HG02763 (cell line): ENCODE data around the gene SCYGR3.

Experiments used
- ATAC-seq: cut with Tn5 transposase; IDR thresholded peaks from one replicate; pipeline ENCODE4 v1.9.1; 2021; ENCODE audit warnings: mild to moderate bottlenecking, moderate library complexity; ENCODE audit not compliant: unreplicated experiment

The SCYGR3 gene

DNA sequence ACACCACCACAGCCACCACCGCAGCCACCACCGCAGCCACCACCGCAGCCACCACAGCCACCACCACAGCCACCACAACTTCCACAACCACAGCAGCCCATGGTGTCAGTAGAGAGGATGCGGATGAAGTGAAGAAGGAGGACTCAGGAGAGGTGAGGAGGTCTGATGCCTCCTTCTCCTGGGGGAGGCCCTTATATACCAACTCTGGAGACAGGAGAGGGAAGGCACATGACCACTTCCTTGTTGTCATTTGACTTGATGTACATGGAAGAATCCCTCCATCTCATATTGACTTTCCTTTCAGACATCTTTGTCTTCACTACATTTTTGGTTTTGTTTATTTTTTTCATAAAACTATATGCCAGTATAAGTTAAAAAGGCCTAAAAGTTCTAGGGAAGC, at the start of gene SCYGR3:
TSS of gene SCYGR3 (minus strand) at position 101 of the 400 bp plus-strand sequence. CDS start at position 101, 0 bp downstream.
- ATAC-seq, result no peak

- ATAC-seq, result no peak
Observed at GRCh38 chr2:227661827-227662226, 47.2 kb upstream of the SCYGR3 start.

DNA sequence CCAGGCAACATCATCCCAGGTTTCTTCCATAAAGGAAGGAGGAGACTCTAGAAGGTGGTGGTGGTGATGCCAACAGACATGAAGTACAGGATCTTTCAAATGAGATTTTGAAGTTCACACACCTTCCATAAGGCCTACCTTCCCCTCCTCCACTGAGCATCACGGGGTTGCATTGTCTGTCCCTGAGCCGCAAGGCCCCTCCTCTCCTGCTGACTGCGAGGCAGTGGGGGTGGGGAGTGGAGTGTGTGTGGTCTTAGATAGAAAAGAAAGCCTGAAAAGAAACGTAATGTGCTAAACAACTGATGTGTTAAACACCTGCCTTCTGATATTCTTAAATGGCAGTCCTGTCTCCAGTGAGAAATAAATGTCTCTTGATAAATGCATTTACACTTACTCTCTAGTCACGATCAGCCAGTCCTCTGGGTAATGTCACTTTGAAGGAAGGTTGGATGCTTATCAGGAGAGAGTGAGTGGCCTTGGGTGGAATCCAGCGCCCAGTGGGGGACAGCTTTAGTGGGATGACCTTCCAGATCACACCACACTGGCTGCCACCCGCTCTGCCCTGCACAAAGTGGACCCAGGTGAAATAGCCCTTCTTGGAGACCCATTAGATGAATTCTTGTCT, 46.5 kb upstream of the SCYGR3 start:
- ATAC-seq, result no peak

- no peak for ATAC-seq
Observed at GRCh38 chr2:227657199-227657845, 42.7 kb upstream of the SCYGR3 start.

- no peak for ATAC-seq
Observed at GRCh38 chr2:227655454-227655853, 40.8 kb upstream of the SCYGR3 start.

DNA sequence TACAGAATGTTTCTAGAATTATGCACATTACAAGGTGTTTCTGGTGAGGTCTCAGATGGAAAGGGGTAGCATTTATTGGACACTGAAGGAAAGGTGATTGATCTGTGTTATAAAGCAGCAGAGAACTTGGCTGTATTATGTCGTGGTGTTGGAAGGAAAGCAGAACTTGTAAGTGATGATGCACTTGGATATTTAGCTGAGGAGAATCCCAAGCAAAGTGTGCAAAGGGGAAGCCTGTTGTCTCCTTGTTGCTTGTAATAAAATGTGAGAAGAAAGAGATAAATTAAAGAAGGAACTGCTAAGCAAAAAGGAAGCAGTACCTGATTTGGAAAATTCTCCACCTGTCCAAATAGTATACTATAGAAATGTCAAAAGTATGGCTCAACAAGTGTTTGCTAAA, 39.8 kb upstream of the SCYGR3 start:
- no peak for ATAC-seq

GRCh38 chr2:227653419-227653818, 38.8 kb upstream of the SCYGR3 start:
- ATAC-seq, result no peak

DNA sequence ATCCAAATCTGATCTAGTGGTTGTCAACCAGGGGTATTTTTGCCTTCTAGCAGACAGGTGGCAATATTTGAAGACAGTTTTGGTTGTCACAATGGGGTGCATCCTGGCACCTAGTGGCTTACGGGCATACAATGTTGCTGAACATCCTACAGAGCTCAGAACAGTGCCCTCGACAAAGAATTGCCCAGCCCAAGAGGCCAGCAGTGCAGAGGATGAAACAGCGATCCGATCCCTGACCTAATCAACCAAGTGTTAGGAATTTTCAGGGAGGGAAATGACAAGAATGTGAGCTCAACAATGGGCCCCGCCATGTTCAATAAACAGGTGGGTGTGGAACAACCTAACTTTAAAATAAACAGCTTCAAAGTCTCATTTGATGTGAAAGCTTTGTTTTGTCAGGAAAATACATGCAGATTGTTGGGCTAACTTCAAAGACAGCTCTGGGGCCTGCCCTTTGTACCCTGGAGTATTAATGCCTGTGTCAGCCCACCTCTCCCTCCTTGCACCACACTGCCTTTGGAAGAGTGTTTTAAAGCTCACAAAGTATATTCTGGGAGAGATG, 29.4 kb upstream of the SCYGR3 start:
- no peak for ATAC-seq

GRCh38 chr2:227642656-227643055, 28.0 kb upstream of the SCYGR3 start:
- no peak for ATAC-seq

GRCh38 chr2:227634201-227634600, 19.6 kb upstream of the SCYGR3 start:
- no peak for ATAC-seq

- ATAC-seq, result no peak
Observed at GRCh38 chr2:227632827-227633226, 18.2 kb upstream of the SCYGR3 start.

- no peak for ATAC-seq
Observed at GRCh38 chr2:227630322-227630721, 15.7 kb upstream of the SCYGR3 start.

DNA sequence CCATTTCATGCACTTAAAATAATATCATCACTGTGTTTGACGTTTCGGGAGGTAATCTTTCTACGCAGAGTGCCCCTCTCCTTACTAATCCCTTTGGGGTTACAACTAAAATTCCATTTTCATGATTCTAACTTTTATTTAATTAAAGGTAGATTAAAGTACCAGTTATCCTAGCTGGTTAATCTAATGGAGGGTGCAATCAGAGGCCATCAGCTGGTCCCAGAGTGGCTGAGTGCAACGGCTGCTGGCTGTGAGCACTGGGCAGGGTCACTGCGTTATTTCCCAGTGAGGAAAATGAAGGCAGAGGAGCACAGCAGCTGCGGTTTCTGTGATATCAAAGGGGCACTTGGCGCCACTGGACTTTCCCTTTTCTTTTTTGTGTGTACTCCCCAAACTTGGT, 14.8 kb upstream of the SCYGR3 start:
- no peak for ATAC-seq

GRCh38 chr2:227627769-227628168, 13.1 kb upstream of the SCYGR3 start:
- peak; percentile 80 for ATAC-seq

DNA sequence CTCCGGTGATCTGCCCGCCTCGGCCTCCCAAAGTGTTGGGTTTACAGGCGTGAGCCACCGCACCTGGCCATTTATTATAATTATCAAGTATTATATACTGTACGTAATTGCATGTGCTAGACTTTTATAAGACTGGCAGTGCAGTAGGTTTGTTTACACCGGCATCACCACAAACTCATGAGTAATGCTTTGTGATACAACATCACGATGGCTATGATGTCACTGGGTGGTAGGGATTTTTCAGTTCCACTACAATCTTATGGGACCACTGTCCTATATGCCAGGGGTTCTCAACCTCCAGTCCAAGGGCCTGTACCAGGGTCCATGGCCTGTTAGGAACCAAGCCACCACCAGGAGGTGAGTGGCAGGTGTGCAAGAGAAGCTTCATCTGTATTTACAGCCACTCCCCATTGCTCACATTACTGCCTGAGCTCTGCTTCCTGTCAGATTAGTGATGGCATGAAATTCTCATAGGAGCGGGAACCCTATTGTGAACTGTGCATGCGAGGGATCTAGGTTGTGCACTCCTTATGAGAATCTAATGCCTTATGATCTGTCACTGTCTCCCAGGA, 12.0 kb upstream of the SCYGR3 start:
- no peak for ATAC-seq

GRCh38 chr2:227625420-227625819, 10.8 kb upstream of the SCYGR3 start:
- ATAC-seq, result no peak

- ATAC-seq, result no peak
Observed at GRCh38 chr2:227623226-227623625, 8.6 kb upstream of the SCYGR3 start.

DNA sequence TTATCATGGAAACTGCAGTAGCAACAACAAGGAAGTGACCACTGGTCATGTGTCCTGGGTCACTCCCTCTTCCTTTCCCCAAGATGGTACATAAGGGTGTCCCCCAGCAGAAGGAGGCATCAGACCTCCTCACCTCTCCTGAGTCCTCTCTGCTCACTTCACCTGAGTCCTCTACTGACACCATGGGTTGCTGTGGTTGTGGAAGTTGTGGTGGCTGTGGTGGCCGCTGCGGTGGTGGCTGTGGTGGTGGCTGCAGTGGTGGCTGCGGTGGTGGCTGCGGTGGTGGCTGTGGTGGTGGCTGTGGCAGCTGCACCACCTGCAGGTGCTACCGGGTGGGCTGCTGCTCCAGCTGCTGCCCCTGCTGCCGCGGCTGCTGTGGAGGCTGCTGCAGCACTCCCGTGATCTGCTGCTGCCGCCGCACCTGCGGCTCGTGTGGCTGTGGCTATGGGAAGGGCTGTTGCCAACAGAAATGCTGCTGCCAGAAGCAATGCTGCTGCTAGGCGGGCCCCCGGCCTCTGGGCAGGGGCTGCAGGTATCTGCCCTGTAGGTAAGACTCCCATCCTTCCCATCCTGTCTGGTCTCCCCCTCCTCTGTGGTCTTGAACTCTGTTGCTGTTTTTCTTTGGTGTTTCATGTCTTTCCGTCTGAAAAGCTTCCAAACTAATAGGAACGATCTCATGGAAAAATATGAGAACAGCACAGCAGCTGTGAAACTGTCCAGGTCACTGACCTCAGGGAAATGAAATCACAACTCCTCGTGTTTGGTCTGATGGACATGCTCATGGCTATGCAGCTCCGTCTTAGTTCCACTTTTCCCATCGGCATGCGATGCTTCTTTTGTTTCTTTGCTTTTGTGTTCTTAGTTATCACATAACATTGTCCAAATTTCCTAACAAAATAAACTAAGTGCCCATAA, 2.9 kb upstream of the SCYGR3 start, which contains the start of gene SCYGR4:
TSS of gene SCYGR4 (plus strand) at position 183 of the 915 bp plus-strand sequence. CDS start at position 183, 0 bp downstream.
- no peak for ATAC-seq

GRCh38 chr2:227616631-227617030, 2.0 kb upstream of the SCYGR3 start:
- no peak for ATAC-seq

DNA sequence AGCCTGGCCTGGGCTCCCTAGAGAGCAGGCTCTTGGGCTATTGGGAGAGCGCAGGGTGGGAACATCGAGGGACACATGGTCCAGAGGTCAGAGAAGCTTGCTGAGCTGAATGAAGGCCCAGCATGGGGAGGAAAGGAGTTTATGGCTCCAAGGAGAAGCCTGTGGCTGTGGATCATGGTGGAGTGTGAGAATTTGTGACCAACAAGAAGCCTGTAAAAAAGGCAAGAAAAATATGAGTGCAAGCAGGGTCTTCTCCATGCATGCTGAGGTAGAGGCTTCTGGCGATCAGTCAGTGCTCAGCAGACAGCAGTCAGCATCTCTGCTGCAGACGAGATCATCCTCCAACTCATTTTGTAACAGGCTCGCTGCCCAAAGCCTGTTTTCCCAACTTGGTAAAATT, 1.3 kb upstream of the SCYGR3 start:
- ATAC-seq, result no peak

- ATAC-seq, result no peak
Observed at GRCh38 chr2:227615181-227615580, 541 bp upstream of the SCYGR3 start.
